ENCODE data around the gene BCL2L2. TPM values are rescaled to one million over a fixed set of nuclear protein-coding genes. Genes with fewer than 3 reads are reported as not detected.

Gene BCL2L2
- polyA plus RNA-seq, 1 of the 3 experiments (the other 2 are of a cell fraction), result 30.6 TPM

GRCh38 chr14:23351681-23352505 lies 45.3 kb downstream of the BCL2L2 start (continued):
- TF ChIP-seq PBX3 (IDR thresholded peaks at IDR 0.05) (no peak), TEAD4 (IDR thresholded peaks at IDR 0.05; ENCODE audit: borderline replicate concordance, insufficient read depth) (no peak)

DNA sequence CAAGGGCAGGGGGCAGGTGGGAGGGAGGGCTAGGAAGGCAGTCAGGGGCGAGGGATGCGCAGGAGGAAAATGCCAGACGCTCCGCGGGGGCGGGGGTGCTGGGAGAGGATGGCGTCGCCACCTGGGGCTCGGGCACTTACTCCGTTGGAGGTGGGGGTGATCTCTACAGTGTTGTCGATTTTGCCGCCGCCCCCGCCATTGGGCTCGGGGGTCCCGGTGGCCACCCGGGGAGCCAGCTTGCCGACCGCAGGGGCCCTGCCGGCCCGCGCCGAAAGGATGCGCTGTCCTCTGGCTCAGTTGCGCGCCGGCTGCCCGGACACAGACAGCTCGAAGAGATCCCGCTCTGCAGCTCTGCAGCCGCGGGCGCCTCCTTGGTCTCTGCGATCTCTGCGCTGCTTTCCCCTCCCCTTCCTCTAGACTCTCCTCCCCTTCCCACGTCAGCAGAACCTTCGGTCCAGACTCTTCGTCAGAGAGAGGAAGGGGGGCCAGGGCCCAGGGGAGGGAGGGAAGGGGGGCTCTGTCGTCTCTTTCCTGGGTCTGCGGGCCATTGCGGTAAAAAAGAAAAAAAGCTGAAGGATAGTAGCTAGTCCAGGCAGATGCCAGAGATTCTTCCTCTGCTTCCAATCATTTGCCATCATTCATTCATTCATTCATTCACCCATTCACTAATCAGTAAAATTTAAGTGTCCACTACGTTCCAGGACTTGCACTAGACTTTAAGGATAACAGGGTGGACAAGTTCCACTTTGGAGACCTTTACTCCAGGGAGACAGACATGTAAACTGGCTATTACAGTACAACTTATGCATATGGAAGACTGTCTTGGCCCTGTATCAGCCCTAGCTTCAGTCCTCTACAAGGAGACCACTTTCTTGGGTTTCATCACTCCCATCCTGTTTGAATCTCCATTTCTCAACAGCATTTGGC lies 46.1 kb downstream of the BCL2L2 start, which contains the start of gene SLC22A17:
Gene SLC22A17, minus strand, starts transcription at position 382 of the 927 bp plus-strand sequence.
- H3F3A ChIP-seq (replicated peaks; ENCODE audit: insufficient read depth), result no peaks in the 10 kb centered on the region
- H3K27me3 ChIP-seq (ENCODE audit: insufficient read depth), result no peaks in the 10 kb centered on the region
- DNase-seq, result peak; percentile 93
- ChIA-PET CTCF (interaction anchor here (0.6 to 4.0 kb wide), 16 partner anchors 9 to 533 kb away, joined by 3 to 30 read pairs (median 4); partner anchors contain the start of genes EFS and PABPN1), POLR2A (interaction anchor here (0.6 to 4.1 kb wide), 7 partner anchors 8 to 115 kb away, joined by 3 to 45 read pairs (median 7); partner anchors contain the start of genes EFS and PABPN1)
- TF ChIP-seq TCF12 (IDR thresholded peaks at IDR 0.05) (no peak), NRF1 (IDR thresholded peaks at IDR 0.05; ENCODE audit: low read depth, low read length) (0 out of 2 replicates have a peak, but pooled peaks have one; percentile 4), POLR2AphosphoS5 (IDR thresholded peaks at IDR 0.05; ENCODE audit: low read depth, low read length) (peak; percentile 86), TAF1 (IDR thresholded peaks at IDR 0.05; ENCODE audit: borderline replicate concordance, low read depth, low read length) (peak; percentile 78), SMC3 (IDR thresholded peaks at IDR 0.05; ENCODE audit: low read depth, low read length) (no peak), MAX (IDR thresholded peaks at IDR 0.05; ENCODE audit: low read depth) (peak; percentile 31; the same call in 1 of the 2 replicates), USF2 (IDR thresholded peaks at IDR 0.05; ENCODE audit: borderline replicate concordance, low read depth, low read length) (no peak), FOSL2 (IDR thresholded peaks at IDR 0.05; ENCODE audit: borderline replicate concordance, low read depth) (no peak), RAD21 (IDR thresholded peaks at IDR 0.05; ENCODE audit: low read length) (no peak), CHD2 (IDR thresholded peaks at IDR 0.05; ENCODE audit: low read length, partially characterized antibody) (peak; percentile 57), GABPA (IDR thresholded peaks at IDR 0.05; ENCODE audit: low read depth) (peak; percentile 37; the same call in 1 of the 2 replicates), RXRA (IDR thresholded peaks at IDR 0.05; ENCODE audit: borderline replicate concordance, low read depth) (no peak), RCOR1 (IDR thresholded peaks at IDR 0.05; ENCODE audit: low read length) (no peak), RFX5 (IDR thresholded peaks at IDR 0.05; ENCODE audit: low read length) (peak; percentile 50; the same call in 1 of the 2 replicates)
- TF ChIP-seq, protein P1, sequence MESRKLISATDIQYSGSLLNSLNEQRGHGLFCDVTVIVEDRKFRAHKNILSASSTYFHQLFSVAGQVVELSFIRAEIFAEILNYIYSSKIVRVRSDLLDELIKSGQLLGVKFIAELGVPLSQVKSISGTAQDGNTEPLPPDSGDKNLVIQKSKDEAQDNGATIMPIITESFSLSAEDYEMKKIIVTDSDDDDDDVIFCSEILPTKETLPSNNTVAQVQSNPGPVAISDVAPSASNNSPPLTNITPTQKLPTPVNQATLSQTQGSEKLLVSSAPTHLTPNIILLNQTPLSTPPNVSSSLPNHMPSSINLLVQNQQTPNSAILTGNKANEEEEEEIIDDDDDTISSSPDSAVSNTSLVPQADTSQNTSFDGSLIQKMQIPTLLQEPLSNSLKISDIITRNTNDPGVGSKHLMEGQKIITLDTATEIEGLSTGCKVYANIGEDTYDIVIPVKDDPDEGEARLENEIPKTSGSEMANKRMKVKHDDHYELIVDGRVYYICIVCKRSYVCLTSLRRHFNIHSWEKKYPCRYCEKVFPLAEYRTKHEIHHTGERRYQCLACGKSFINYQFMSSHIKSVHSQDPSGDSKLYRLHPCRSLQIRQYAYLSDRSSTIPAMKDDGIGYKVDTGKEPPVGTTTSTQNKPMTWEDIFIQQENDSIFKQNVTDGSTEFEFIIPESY (IDR thresholded peaks at IDR 0.05; ENCODE audit: borderline replicate concordance, low read depth), result no peak
- peaks cover 0 to 4% of the 10 kb centered on the region in 2 experiments for H3K36me3 ChIP-seq (replicated peaks in 1 of 2; ENCODE audit: control insufficient read depth in 1 of 2, insufficient read depth in 2 of 2, low read length in 1 of 2)
- H3K9me3 ChIP-seq, result no peaks in the 10 kb centered on the region
- H3K4me1 ChIP-seq (ENCODE audit: control insufficient read depth in 1 of 2, insufficient read depth in 2 of 2, low read depth in 1 of 2, low read length in 1 of 2), result peaks cover 0 to 12% of the 10 kb centered on the region in 2 experiments; a peak in 1 of 4 replicates
- peak within 1 kb of the TSS; percentile 55 to 92 for H3K27ac ChIP-seq (ENCODE audit: low read depth in 2 of 2, low read length in 1 of 2)
- H3K9me2 ChIP-seq, result no peaks in the 10 kb centered on the region
- peak within 1 kb of the TSS; percentile 81 to 82 for H3K4me3 ChIP-seq (ENCODE audit: low read depth in 2 of 2, low read length in 1 of 2)
- no peaks in the 10 kb centered on the region for H3K79me2 ChIP-seq (ENCODE audit: insufficient read depth)
- peak within 1 kb of the TSS; percentile 77 for H2AFZ ChIP-seq (ENCODE audit: low read depth)
- H3K9ac ChIP-seq, result peak within 1 kb of the TSS; percentile 49
- no peaks in the 10 kb centered on the region for H4K20me1 ChIP-seq (ENCODE audit: insufficient read depth)
- peak within 1 kb of the TSS; percentile 96 for H3K4me2 ChIP-seq
- WGBS (ENCODE audit: low lambda C conversion rate), result 2% methylated on average over 26 of the region's 42 CpGs
